OCI-LY3 (cell line): ENCODE data around the gene OR6N1.

ENCODE experiments used
- H2AFZ ChIP-seq: fragments of 200-600, 300-600 bp; shearing (Covaris generic); 2 replicates; pipeline ENCODE4 v1.6.0; 2014; ENCODE audit warnings: antibody characterized with exemption, low read depth, low read length
- H3K27ac ChIP-seq: fragments of 200-600, 300-600 bp; sonication (generic); 2 replicates; pipeline ENCODE4 v1.5.1; 2014; ENCODE audit warnings: mild to moderate bottlenecking, low read length, moderate library complexity, mixed read lengths
- H3K27me3 ChIP-seq: fragments of 200-600, 300-600 bp; sonication (generic); 2 replicates; pipeline ENCODE4 v1.6.1; 2014; ENCODE audit warnings: low read depth, low read length, mixed read lengths
- H3K36me3 ChIP-seq: fragments of 200-600, 300-600 bp; sonication (generic); replicated peaks from 2 replicates; pipeline ENCODE3; 2014; ENCODE audit warnings: low read depth, low read length, mixed read lengths
- H3K4me1 ChIP-seq: fragments of 300-600, 200-600 bp; sonication (generic); 2 replicates; pipeline ENCODE4 v1.6.1; 2014; ENCODE audit warnings: low read length, mixed read lengths
- H3K4me2 ChIP-seq: fragments of 200-600, 300-600 bp; sonication (generic); 2 replicates; pipeline ENCODE4 v1.6.1; 2014; ENCODE audit warnings: low read length, mixed read lengths
- H3K4me3 ChIP-seq: fragments of 300-600, 200-600 bp; sonication (generic); 2 replicates; pipeline ENCODE4 v1.5.1; 2014; ENCODE audit warnings: antibody characterized with exemption, mild to moderate bottlenecking, low read length, moderate library complexity
- H3K79me2 ChIP-seq: fragments of 300-600, 200-600 bp; shearing (Covaris generic); 2 replicates; pipeline ENCODE4 v1.6.1; 2014; ENCODE audit warnings: mild to moderate bottlenecking, low read length, mixed read lengths
- H3K9ac ChIP-seq: fragments of 300-600, 200-600 bp; shearing (Covaris generic); 2 replicates; pipeline ENCODE4 v1.6.0; 2014; ENCODE audit warnings: mild to moderate bottlenecking, low read length, moderate library complexity
- H3K9me3 ChIP-seq: fragments of 200-600, 300-600 bp; shearing (Covaris generic); 2 replicates; pipeline ENCODE4 v1.6.1; 2014; ENCODE audit warnings: low read length, mixed read lengths; ENCODE audit not compliant: insufficient read depth
- H4K20me1 ChIP-seq: fragments of 200-600, 300-600 bp; sonication (generic); 2 replicates; pipeline ENCODE4 v1.6.1; 2016; ENCODE audit warnings: low read length, mixed read lengths; ENCODE audit not compliant: insufficient read depth
- EZH2phosphoT487 ChIP-seq: fragments of 200-600 bp; shearing (Covaris generic); IDR thresholded peaks from 2 replicates; pipeline ENCODE4 v1.6.1; 2018; ENCODE audit warnings: antibody characterized with exemption, mixed run types, low read depth
- TF ChIP-seq, protein P1 (sequence below): fragments of 200-600, 300-600 bp; sonication (generic); IDR thresholded peaks from 2 replicates; pipeline ENCODE4 v1.5.1; 2014; ENCODE audit warnings: antibody characterized with exemption, low read length, low read depth

Gene OR6N1

DNA sequence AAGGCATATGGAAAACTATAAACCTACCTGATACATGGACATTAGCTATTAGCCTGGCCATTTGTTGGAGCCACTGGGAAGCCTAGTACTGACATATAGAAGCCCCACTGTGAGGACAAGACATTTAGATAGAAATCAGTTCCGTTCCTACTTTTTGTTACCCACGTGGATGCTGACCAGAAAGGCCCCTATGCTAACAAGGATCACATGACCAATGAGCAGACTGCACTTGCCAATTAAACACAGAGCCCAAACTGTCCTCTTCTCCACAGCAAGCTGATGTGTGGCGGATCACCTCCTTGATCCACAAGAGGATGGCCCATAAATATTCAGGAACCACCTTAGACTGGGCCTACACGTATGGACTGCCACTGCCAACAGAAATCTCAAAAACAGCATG lies 40.3 kb downstream of the OR6N1 start:
- Histone ChIP-seq H3K9me3 (no peaks in the 10 kb centered on the region), H3K4me1 (no peaks in the 10 kb centered on the region), H3K36me3 (no peaks in the 10 kb centered on the region), H2AFZ (no peak overlapping the region), H3K79me2 (no peaks in the 10 kb centered on the region), H3K4me2 (no peak overlapping the region), H3K27ac (no peak overlapping the region), H3K9ac (no peak overlapping the region), H4K20me1 (no peaks in the 10 kb centered on the region), H3K27me3 (no peaks in the 10 kb centered on the region), H3K4me3 (no peak overlapping the region)
- TF ChIP-seq, protein P1, sequence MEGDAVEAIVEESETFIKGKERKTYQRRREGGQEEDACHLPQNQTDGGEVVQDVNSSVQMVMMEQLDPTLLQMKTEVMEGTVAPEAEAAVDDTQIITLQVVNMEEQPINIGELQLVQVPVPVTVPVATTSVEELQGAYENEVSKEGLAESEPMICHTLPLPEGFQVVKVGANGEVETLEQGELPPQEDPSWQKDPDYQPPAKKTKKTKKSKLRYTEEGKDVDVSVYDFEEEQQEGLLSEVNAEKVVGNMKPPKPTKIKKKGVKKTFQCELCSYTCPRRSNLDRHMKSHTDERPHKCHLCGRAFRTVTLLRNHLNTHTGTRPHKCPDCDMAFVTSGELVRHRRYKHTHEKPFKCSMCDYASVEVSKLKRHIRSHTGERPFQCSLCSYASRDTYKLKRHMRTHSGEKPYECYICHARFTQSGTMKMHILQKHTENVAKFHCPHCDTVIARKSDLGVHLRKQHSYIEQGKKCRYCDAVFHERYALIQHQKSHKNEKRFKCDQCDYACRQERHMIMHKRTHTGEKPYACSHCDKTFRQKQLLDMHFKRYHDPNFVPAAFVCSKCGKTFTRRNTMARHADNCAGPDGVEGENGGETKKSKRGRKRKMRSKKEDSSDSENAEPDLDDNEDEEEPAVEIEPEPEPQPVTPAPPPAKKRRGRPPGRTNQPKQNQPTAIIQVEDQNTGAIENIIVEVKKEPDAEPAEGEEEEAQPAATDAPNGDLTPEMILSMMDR = no peak
- no peak for TF ChIP-seq EZH2phosphoT487

DNA sequence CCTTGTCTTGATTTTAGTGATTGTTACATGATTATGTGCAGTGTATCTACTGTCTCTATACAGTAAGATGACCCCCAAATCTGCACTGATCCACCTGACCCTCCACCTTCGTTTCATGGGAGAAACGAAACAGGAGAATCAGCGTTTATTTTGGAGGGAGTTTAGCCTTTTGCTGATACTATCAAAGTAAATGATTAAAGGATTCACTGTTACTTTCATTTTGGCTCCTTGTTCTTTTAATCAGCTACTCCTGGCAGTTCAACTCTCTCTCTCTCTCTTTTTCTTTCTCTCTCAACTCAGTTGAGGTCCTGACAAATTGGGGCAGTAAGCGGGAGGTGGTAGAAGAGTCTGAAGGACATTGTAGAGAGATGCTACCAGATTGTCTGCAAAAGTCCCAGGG lies 41.5 kb downstream of the OR6N1 start:
- Histone ChIP-seq H3K4me2 (no peak overlapping the region), H3K27me3 (no peaks in the 10 kb centered on the region), H3K9ac (no peak overlapping the region), H3K4me3 (no peak overlapping the region), H3K9me3 (no peaks in the 10 kb centered on the region), H4K20me1 (no peaks in the 10 kb centered on the region), H3K79me2 (no peaks in the 10 kb centered on the region), H3K27ac (no peak overlapping the region), H2AFZ (no peak overlapping the region), H3K4me1 (no peaks in the 10 kb centered on the region), H3K36me3 (no peaks in the 10 kb centered on the region)
- TF ChIP-seq, protein P1 = no peak
- no peak for TF ChIP-seq EZH2phosphoT487

DNA sequence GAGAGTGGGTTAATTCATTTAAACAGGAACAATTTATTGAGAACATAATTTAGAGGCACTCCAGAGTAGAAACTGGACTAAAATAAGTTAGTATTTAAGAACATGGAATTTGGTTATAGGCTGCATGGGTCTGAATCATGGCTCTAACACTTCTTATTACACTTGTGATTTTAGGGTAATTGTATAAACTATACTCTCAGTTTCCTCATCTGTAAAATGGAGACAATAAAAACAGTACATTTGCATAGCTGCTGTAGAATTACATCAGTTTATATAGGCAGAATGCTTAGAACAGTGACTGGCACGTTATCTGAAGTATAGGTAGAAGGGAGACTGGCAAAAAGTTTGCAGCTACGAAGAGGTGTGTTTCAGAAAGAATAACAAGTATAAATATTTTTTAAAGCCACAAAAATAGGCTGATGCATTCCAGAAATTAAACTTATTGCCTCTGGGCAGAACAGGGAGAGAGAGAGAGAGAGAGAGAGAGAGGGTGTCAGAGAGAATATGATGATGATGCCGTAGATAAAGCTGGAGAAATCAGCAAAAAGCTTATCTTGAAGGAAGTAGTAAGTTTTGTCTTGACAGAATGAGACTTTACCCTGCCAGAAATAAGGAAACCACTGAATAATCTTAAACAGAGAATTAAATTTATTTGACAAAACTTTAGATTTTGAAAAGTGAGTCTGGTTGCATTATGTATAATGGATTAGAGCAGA lies 43.3 kb downstream of the OR6N1 start:
- no peak overlapping the region for H3K4me3 ChIP-seq
- no peaks in the 10 kb centered on the region for H3K9me3 ChIP-seq
- H2AFZ ChIP-seq = no peak overlapping the region
- H3K9ac ChIP-seq = no peak overlapping the region
- TF ChIP-seq, protein P1 = no peak
- no peak for TF ChIP-seq EZH2phosphoT487
- no peaks in the 10 kb centered on the region for H3K36me3 ChIP-seq
- no peaks in the 10 kb centered on the region for H3K4me1 ChIP-seq
- no peaks in the 10 kb centered on the region for H4K20me1 ChIP-seq
- no peak overlapping the region for H3K4me2 ChIP-seq
- no peaks in the 10 kb centered on the region for H3K27me3 ChIP-seq
- no peak overlapping the region for H3K27ac ChIP-seq
- no peaks in the 10 kb centered on the region for H3K79me2 ChIP-seq

DNA sequence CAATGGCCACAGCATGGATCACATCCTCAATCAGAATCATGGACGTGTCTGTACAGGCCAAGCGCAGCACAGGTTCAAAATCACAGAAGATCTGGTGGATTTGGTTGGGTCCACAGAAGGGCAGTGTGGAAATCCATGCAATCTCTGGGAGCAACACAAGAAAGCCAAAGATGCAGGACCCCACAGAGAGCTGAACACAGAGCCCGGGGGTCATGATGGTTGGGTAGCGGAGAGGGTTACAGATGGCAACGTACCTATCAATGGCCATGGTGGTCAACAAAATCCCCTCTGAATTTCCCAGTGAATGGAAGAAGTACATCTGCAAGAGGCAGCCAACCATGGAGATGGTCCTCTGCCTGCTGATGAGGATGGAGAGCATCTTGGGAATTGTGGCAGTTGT lies 47.6 kb downstream of the OR6N1 start:
- Histone ChIP-seq H3K9ac (no peak overlapping the region), H3K4me2 (no peak overlapping the region), H3K79me2 (no peaks in the 10 kb centered on the region), H3K4me1 (no peaks in the 10 kb centered on the region), H3K27me3 (no peaks in the 10 kb centered on the region), H3K9me3 (no peaks in the 10 kb centered on the region), H3K4me3 (no peak overlapping the region), H2AFZ (no peak overlapping the region), H4K20me1 (no peaks in the 10 kb centered on the region), H3K36me3 (no peaks in the 10 kb centered on the region), H3K27ac (no peak overlapping the region)
- TF ChIP-seq, protein P1 = no peak
- TF ChIP-seq EZH2phosphoT487 = no peak
